ENCODE measurements around the gene IPCEF1.

DNA sequence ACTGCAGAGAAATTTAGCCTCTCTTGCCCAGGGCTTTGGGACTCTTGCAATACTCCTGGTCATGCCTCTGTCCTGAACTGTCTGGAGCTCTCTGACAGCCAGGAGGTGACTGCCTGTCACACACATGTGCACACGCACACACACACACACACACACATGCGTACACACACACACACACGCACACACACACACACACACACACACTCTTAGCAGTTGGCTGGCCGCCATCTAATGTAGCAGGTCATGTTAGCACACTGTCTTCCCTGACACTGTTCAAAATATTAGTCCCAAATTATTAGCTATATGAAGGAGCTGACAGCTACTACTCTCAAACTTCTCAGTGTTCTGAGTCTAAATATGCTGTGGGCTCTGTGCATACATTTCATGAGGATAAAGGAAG lies 60.9 kb downstream of the IPCEF1 start:
- no peak for TF ChIP-seq TAF1 (IDR thresholded peaks at IDR 0.05; ENCODE audit: low read depth)
- TF ChIP-seq, protein P1, sequence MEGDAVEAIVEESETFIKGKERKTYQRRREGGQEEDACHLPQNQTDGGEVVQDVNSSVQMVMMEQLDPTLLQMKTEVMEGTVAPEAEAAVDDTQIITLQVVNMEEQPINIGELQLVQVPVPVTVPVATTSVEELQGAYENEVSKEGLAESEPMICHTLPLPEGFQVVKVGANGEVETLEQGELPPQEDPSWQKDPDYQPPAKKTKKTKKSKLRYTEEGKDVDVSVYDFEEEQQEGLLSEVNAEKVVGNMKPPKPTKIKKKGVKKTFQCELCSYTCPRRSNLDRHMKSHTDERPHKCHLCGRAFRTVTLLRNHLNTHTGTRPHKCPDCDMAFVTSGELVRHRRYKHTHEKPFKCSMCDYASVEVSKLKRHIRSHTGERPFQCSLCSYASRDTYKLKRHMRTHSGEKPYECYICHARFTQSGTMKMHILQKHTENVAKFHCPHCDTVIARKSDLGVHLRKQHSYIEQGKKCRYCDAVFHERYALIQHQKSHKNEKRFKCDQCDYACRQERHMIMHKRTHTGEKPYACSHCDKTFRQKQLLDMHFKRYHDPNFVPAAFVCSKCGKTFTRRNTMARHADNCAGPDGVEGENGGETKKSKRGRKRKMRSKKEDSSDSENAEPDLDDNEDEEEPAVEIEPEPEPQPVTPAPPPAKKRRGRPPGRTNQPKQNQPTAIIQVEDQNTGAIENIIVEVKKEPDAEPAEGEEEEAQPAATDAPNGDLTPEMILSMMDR (IDR thresholded peaks at IDR 0.05; ENCODE audit: poor library complexity, severe bottlenecking): no peak
- TF ChIP-seq RAD21 (conservative IDR thresholded peaks at IDR 0.05): no peak
- TF ChIP-seq, protein P2, sequence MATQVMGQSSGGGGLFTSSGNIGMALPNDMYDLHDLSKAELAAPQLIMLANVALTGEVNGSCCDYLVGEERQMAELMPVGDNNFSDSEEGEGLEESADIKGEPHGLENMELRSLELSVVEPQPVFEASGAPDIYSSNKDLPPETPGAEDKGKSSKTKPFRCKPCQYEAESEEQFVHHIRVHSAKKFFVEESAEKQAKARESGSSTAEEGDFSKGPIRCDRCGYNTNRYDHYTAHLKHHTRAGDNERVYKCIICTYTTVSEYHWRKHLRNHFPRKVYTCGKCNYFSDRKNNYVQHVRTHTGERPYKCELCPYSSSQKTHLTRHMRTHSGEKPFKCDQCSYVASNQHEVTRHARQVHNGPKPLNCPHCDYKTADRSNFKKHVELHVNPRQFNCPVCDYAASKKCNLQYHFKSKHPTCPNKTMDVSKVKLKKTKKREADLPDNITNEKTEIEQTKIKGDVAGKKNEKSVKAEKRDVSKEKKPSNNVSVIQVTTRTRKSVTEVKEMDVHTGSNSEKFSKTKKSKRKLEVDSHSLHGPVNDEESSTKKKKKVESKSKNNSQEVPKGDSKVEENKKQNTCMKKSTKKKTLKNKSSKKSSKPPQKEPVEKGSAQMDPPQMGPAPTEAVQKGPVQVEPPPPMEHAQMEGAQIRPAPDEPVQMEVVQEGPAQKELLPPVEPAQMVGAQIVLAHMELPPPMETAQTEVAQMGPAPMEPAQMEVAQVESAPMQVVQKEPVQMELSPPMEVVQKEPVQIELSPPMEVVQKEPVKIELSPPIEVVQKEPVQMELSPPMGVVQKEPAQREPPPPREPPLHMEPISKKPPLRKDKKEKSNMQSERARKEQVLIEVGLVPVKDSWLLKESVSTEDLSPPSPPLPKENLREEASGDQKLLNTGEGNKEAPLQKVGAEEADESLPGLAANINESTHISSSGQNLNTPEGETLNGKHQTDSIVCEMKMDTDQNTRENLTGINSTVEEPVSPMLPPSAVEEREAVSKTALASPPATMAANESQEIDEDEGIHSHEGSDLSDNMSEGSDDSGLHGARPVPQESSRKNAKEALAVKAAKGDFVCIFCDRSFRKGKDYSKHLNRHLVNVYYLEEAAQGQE (IDR thresholded peaks at IDR 0.05; ENCODE audit: borderline replicate concordance): no peak
- no peak for TF ChIP-seq POLR2AphosphoS5 (IDR thresholded peaks at IDR 0.05)
- no peak for TF ChIP-seq EP300 (conservative IDR thresholded peaks at IDR 0.05; ENCODE audit: poor library complexity, severe bottlenecking)
- no peak for TF ChIP-seq MXI1 (conservative IDR thresholded peaks at IDR 0.05; ENCODE audit: poor library complexity, severe bottlenecking)
- no peak for TF ChIP-seq EZH2 (IDR thresholded peaks at IDR 0.05; ENCODE audit: borderline replicate concordance, insufficient read depth, low read length, poor library complexity, severe bottlenecking)
- TF ChIP-seq SMC3 (conservative IDR thresholded peaks at IDR 0.05; ENCODE audit: poor library complexity): no peak
